A549 (cell line): ENCODE data around the gene CTNNA1.
"Not testable (repeated sequence)": the region's sequence is repeated elsewhere in the genome, so short reads cannot be mapped to it uniquely, and the experiment has no call there.

ENCODE experiments used
- CEBPB ChIP-seq, 2 experiments: fragments of >200 bp in 1 of 2; sonication (Bioruptor Twin) in 1 of 2; formaldehyde crosslinking in 1 of 2; IDR thresholded peaks; 2 replicates each; pipeline ENCODE4 v1.6.1; 2012 to 2016
- CTCF ChIP-seq: fragments of >200 bp; sonication (Bioruptor Twin); formaldehyde crosslinking; IDR thresholded peaks from 3 replicates; pipeline ENCODE4 v1.5.1; 2016

GRCh38 chr5:138751344-138751743, 1.9 kb upstream of the CTNNA1 start:
- TF ChIP-seq CEBPB (IDR thresholded peaks at IDR 0.05); CTCF: not testable (repeated sequence)
